Subcutaneous preadipocyte (primary cell): Measurements from ENCODE around the gene ARL17B. TPM values are rescaled to one million over a fixed set of nuclear protein-coding genes. Genes with fewer than 3 reads are reported as not detected.

ENCODE experiments used
- small RNA-seq: library from RNA; depleted of rRNA; stranded (forward); fragments of <200 nt; gene quantifications from one replicate; pipeline ENCODE3, GENCODE V24; 2012
- total RNA-seq: library from RNA; depleted of rRNA; stranded (reverse); fragments of >200 nt; gene quantifications from 2 replicates; pipeline ENCODE4 v1.2.3, GENCODE V29; 2012

The ARL17B gene
- total RNA-seq, result 2.9 and 4.3 TPM in 2 replicates

GRCh38 chr17:46361755-46362154, at the start of gene ARL17B:
Gene ARL17B (minus strand): TSS chr17:46361766. CDS start chr17:46358397, 3,369 bp downstream.

GRCh38 chr17:46294831-46295230, 66.7 kb downstream of the ARL17B start, which contains the start of gene LRRC37A:
Gene LRRC37A (plus strand): TSS chr17:46295131. CDS start chr17:46295134, 3 bp downstream.

Small RNAs within 50 kb of the gene (small RNA-seq; reads per million reads assigned to genes)
- gene RN7SL656P, result not detected

Other genes starting within 250 kb of the ARL17B start
- gene KANSL1, start 168.3 kb downstream of the ARL17B start, total RNA-seq, result 43.4 and 108 TPM in 2 replicates
- 1.1 and 4.5 TPM in 2 replicates for gene LRRC37A, start 66.6 kb downstream of the ARL17B start, total RNA-seq
- 2.6 and 7.4 TPM in 2 replicates for gene LRRC37A2, start 150.7 kb upstream of the ARL17B start, total RNA-seq
- 3.7 and 11.7 TPM in 2 replicates for gene ARL17A, start 217.9 kb upstream of the ARL17B start, total RNA-seq
- gene NSF, start 228.9 kb upstream of the ARL17B start, total RNA-seq, result 36.0 and 50.2 TPM in 2 replicates